Natural killer cell (primary cell): Measurements from ENCODE around the gene ROR1. TPM values are rescaled to one million over a fixed set of nuclear protein-coding genes. Genes with fewer than 3 reads are reported as not detected.

ENCODE experiments used
- ATAC-seq, 3 donors: fragments of 150-1000 bp in 2 of 3; fragments of 200-7000 bp in 1 of 3; cut with Tn5 transposase; 1 replicate in 1 of 3; 2 replicates in 2 of 3; pipeline ENCODE4 v1.10.0; 2021; ENCODE audit warnings: mild to moderate bottlenecking in 2 of 3, moderate library complexity in 2 of 3
- DNase-seq, 2 donors: peaks; one replicate each; pipeline versions ENCODE4 v3.0.0 to v3.0.0-alpha.2; 2013 to 2021; ENCODE audit warnings: mixed read lengths in 1 of 2
- H3K27ac ChIP-seq: one replicate; pipeline ENCODE4 v1.5.1; 2013; ENCODE audit warnings: mild to moderate bottlenecking, low read length
- H3K27me3 ChIP-seq: one replicate; pipeline ENCODE4 v1.6.1; 2013; ENCODE audit warnings: low read length; ENCODE audit not compliant: control insufficient read depth, insufficient read depth
- H3K36me3 ChIP-seq: one replicate; pipeline ENCODE4 v1.6.1; 2013; ENCODE audit warnings: low read length; ENCODE audit not compliant: control insufficient read depth, insufficient read depth
- H3K4me1 ChIP-seq: one replicate; pipeline ENCODE4 v1.6.1; 2013; ENCODE audit warnings: low read length; ENCODE audit not compliant: control insufficient read depth, insufficient read depth
- H3K4me3 ChIP-seq: one replicate; pipeline ENCODE4 v1.5.1; 2013; ENCODE audit warnings: low read length
- H3K9me3 ChIP-seq: one replicate; pipeline ENCODE4 v1.6.1; 2013; ENCODE audit warnings: low read length; ENCODE audit not compliant: control insufficient read depth, insufficient read depth
- H3K27ac Mint-ChIP-seq, 2 donors: one replicate each; pipeline ENCODE4 v1.8.0; 2022; ENCODE audit warnings: mild to moderate bottlenecking in 2 of 2, mixed read lengths in 2 of 2, moderate library complexity in 1 of 2
- H3K27me3 Mint-ChIP-seq, 2 donors: one replicate each; pipeline ENCODE4 v1.8.0; 2022; ENCODE audit warnings: low read depth in 2 of 2, mixed read lengths in 2 of 2
- H3K36me3 Mint-ChIP-seq: one replicate; pipeline ENCODE4 v1.8.0; 2022; ENCODE audit warnings: mixed read lengths
- H3K4me1 Mint-ChIP-seq, 2 donors: one replicate each; pipeline ENCODE4 v1.8.0; 2022; ENCODE audit warnings: mixed read lengths in 2 of 2
- H3K4me3 Mint-ChIP-seq: one replicate; pipeline ENCODE4 v1.8.0; 2022; ENCODE audit warnings: mild to moderate bottlenecking, moderate library complexity, mixed read lengths
- H3K9me3 Mint-ChIP-seq, 2 donors: one replicate each; pipeline ENCODE4 v1.8.0; 2022; ENCODE audit warnings: mixed read lengths in 2 of 2
- WGBS: methylation state at CpG from one replicate; pipeline ENCODE4 v1.1.7; 2013; ENCODE audit warnings: missing lambda C conversion rate; ENCODE audit not compliant: insufficient coverage; 5-methylcytosine and 5-hydroxymethylcytosine counted together
- intact Hi-C: fragments of 100-400 bp; cut with micrococcal nuclease; formaldehyde crosslinking; loops from one replicate; pipeline ENCODE4 v1.14.2; 2022
- total RNA-seq, 4 donors: library from RNA; stranded (reverse); fragments of 120-200 nt in 1 of 4; gene quantifications; one replicate each; pipeline versions ENCODE4 v1.2.3 to v1.2.4, GENCODE V29; 2013 to 2022
- TF ChIP-seq, protein P1 (sequence below): fragments of 200-600 bp; IDR thresholded peaks from one replicate; pipeline ENCODE4 v1.8.0; 2022; ENCODE audit warnings: antibody characterized with exemption

The ROR1 gene
- total RNA-seq, 3 donors from 2014 or later (not counting 1 experiment from before 2014, with no cell fraction given) = 0.05 to 0.35 (median 0.27) TPM

DNA sequence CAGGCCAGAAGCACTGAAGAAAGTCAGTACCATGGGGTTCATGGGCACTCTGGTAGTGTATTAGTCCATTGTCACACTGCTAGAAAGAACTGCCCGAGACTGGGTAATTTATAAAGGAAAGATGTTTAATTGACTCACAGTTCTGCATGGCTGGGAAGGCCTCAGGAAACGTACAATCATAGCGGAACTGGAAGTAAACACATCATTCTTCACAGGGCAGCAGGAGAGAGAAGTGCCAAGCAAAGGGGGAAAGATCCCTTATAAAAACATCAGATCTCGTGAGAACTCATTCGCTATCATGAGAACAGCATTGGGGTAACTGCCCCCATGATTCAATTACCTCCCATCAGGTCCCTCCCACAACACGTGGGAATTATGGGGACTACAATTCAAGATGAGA, 20.2 kb upstream of the ROR1 start:
- Histone ChIP-seq H3K27me3 (no peaks in the 10 kb centered on the region), H3K9me3 (no peaks in the 10 kb centered on the region), H3K36me3 (no peaks in the 10 kb centered on the region), H3K27ac (no peak overlapping the region), H3K4me1 (no peaks in the 10 kb centered on the region), H3K4me3 (no peak overlapping the region)
- Mint-ChIP-seq H3K27me3 (peaks cover 6 to 27% of the 10 kb centered on the region in 2 donors), H3K36me3 (no peaks in the 10 kb centered on the region), H3K9me3 (no peaks in the 10 kb centered on the region), H3K27ac (no peak overlapping the region), H3K4me1 (no peaks in the 10 kb centered on the region), H3K4me3 (no peak overlapping the region)
- no peak for DNase-seq
- TF ChIP-seq, protein P1, sequence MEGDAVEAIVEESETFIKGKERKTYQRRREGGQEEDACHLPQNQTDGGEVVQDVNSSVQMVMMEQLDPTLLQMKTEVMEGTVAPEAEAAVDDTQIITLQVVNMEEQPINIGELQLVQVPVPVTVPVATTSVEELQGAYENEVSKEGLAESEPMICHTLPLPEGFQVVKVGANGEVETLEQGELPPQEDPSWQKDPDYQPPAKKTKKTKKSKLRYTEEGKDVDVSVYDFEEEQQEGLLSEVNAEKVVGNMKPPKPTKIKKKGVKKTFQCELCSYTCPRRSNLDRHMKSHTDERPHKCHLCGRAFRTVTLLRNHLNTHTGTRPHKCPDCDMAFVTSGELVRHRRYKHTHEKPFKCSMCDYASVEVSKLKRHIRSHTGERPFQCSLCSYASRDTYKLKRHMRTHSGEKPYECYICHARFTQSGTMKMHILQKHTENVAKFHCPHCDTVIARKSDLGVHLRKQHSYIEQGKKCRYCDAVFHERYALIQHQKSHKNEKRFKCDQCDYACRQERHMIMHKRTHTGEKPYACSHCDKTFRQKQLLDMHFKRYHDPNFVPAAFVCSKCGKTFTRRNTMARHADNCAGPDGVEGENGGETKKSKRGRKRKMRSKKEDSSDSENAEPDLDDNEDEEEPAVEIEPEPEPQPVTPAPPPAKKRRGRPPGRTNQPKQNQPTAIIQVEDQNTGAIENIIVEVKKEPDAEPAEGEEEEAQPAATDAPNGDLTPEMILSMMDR = no peak
- no peak for ATAC-seq
- 77% methylated on average over 5 of the region's 6 CpGs for WGBS
- intact Hi-C loops = no loop called here

DNA sequence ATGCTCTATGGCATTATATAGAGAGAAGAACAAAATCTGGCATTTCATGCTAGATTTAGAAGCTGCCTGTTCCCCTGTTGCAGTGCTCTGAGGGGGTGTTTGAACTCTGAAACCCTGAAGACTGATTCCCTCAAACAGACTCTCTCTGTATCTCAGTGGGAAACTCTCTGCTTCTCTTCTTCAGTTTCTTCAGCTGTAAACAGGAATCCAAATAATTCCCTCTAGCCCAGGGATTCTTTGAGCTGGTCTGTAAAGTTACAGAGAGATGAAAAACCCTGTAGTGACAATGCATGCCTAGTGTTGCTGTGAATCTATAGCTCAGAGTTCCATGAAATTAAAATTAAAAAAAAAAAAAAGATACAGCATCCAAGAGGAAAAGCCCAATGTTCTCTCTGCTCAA, 17.0 kb upstream of the ROR1 start:
- H3K36me3 ChIP-seq = no peaks in the 10 kb centered on the region
- Mint-ChIP-seq H3K36me3 (no peaks in the 10 kb centered on the region), H3K9me3 (no peaks in the 10 kb centered on the region), H3K27ac (no peak overlapping the region), H3K27me3 (peaks cover 3 to 20% of the 10 kb centered on the region in 2 donors), H3K4me1 (no peaks in the 10 kb centered on the region), H3K4me3 (no peak overlapping the region)
- no peaks in the 10 kb centered on the region for H3K9me3 ChIP-seq
- ATAC-seq (no peak), DNase-seq (no peak)
- no peak overlapping the region for H3K4me3 ChIP-seq
- no peak overlapping the region for H3K27ac ChIP-seq
- H3K27me3 ChIP-seq = no peaks in the 10 kb centered on the region
- intact Hi-C loops = no loop called here
- no peaks in the 10 kb centered on the region for H3K4me1 ChIP-seq
- TF ChIP-seq, protein P1 = no peak

DNA sequence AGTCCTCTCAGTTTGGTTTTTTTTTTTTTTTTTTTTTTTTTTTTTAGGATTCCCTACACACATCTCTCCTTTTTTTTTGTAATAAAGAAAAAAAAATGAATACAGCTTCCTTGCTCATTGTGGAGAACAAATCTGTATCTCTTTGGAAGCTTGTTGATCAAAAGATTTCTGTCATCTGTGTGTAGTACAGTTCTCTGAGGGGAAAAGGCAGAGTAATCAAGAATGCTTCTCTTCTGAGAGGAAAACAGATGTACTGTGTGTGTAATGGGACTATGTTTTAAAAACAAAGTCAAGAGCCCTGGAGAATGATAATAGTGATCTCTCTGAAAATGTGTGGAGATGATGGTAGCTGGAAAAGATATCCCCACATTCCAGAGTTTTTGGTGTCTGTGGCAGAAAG, 16.5 kb upstream of the ROR1 start:
- H3K9me3 Mint-ChIP-seq = no peaks in the 10 kb centered on the region
- Histone ChIP-seq H3K27ac (no peak overlapping the region), H3K9me3 (no peaks in the 10 kb centered on the region), H3K4me1 (no peaks in the 10 kb centered on the region), H3K27me3 (no peaks in the 10 kb centered on the region), H3K4me3 (no peak overlapping the region), H3K36me3 (no peaks in the 10 kb centered on the region)
- H3K4me3 Mint-ChIP-seq = no peak overlapping the region
- no peak overlapping the region for H3K27ac Mint-ChIP-seq
- intact Hi-C loops = no loop called here
- ATAC-seq = no peak
- H3K36me3 Mint-ChIP-seq = no peaks in the 10 kb centered on the region
- TF ChIP-seq, protein P1 = no peak
- DNase-seq = no peak
- peaks cover 3 to 20% of the 10 kb centered on the region in 2 donors for H3K27me3 Mint-ChIP-seq
- no peaks in the 10 kb centered on the region for H3K4me1 Mint-ChIP-seq

DNA sequence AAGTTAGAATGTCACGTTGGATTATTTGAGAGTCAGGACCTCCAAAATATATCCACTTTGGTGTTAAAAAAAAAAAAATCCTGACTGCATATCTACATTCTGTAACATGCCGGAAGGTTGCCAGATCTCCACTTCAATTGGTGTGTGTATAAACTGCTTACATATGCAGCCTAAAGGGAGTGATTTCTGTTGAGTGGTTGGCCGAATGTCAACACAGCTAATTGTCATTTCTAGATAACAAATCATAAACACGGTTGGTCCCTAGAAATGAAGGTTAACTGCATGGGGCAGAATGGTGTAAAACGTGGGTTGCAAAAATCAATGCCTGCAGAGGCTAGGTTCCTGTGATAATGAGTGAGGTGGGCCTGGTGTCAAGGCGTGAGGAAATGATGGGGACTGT, 15.0 kb upstream of the ROR1 start:
- intact Hi-C loops = no loop called here
- H3K4me1 Mint-ChIP-seq = no peaks in the 10 kb centered on the region
- H3K4me3 ChIP-seq = no peak overlapping the region

More for the DNA sequence above, 15.0 kb upstream of the ROR1 start:
- DNase-seq = no peak
- no peaks in the 10 kb centered on the region for H3K27me3 ChIP-seq
- no peak for ATAC-seq
- TF ChIP-seq, protein P1 = no peak
- Mint-ChIP-seq H3K27me3 (peaks cover 3 to 21% of the 10 kb centered on the region in 2 donors), H3K27ac (no peak overlapping the region), H3K9me3 (peaks cover 0 to 3% of the 10 kb centered on the region in 2 donors), H3K4me3 (no peak overlapping the region), H3K36me3 (no peaks in the 10 kb centered on the region)
- H3K27ac ChIP-seq = no peak overlapping the region
- H3K9me3 ChIP-seq = no peaks in the 10 kb centered on the region
- H3K36me3 ChIP-seq = no peaks in the 10 kb centered on the region
- no peaks in the 10 kb centered on the region for H3K4me1 ChIP-seq
- 82% methylated on average over 5 of the region's 6 CpGs for WGBS
